ENCODE measurements around the gene CYSLTR2.

- TF ChIP-seq CTCF (IDR thresholded peaks at IDR 0.05): no peak
- TF ChIP-seq POLR2AphosphoS5 (IDR thresholded peaks at IDR 0.05; ENCODE audit: low read depth, low read length): no peak
- no peak for TF ChIP-seq SIN3A (IDR thresholded peaks at IDR 0.05; ENCODE audit: borderline replicate concordance, insufficient read depth, low read depth, low read length)
These were observed 11.7 kb upstream of the CYSLTR2 start for GRCh38 chr13:48642061-48642460.
